GM19467 (cell line): ENCODE results near the gene LZTR1.

Experiments
- ATAC-seq: cut with Tn5 transposase; IDR thresholded peaks from one replicate; pipeline ENCODE4 v1.9.1; 2021; ENCODE audit warnings: mild to moderate bottlenecking, moderate library complexity; ENCODE audit not compliant: unreplicated experiment

LZTR1 gene

GRCh38 chr22:20979940-20980453 is 2.1 kb upstream of the LZTR1 start:
- ATAC-seq = no peak

GRCh38 chr22:20980523-20980922 is 1.6 kb upstream of the LZTR1 start:
- ATAC-seq = no peak

GRCh38 chr22:20980938-20981722 is 967 bp upstream of the LZTR1 start:
- ATAC-seq = no peak

- peak; percentile 5 for ATAC-seq
Measured at GRCh38 chr22:20982563-20982882, 426 bp downstream of the LZTR1 start.

- no peak for ATAC-seq
Measured at GRCh38 chr22:20983081-20983771, 1.1 kb downstream of the LZTR1 start.

GRCh38 chr22:20985720-20986119 is 3.6 kb downstream of the LZTR1 start:
- no peak for ATAC-seq

GRCh38 chr22:20986365-20986764 is 4.3 kb downstream of the LZTR1 start:
- no peak for ATAC-seq

- ATAC-seq = no peak
Measured at GRCh38 chr22:20987375-20987774, 5.3 kb downstream of the LZTR1 start.

- ATAC-seq = no peak
Measured at GRCh38 chr22:20988573-20989322, 6.7 kb downstream of the LZTR1 start.

GRCh38 chr22:20989323-20990138 is 7.4 kb downstream of the LZTR1 start:
- ATAC-seq = no peak

- no peak for ATAC-seq
Measured at GRCh38 chr22:20990184-20991180, 8.4 kb downstream of the LZTR1 start.

GRCh38 chr22:20991252-20992055 is 9.4 kb downstream of the LZTR1 start:
- ATAC-seq = no peak

- no peak for ATAC-seq
Measured at GRCh38 chr22:20992056-20992442, 10.0 kb downstream of the LZTR1 start.

- no peak for ATAC-seq
Measured at GRCh38 chr22:20992456-20993303, 10.6 kb downstream of the LZTR1 start.

- no peak for ATAC-seq
Measured at GRCh38 chr22:20993304-20994127, 11.4 kb downstream of the LZTR1 start.

GRCh38 chr22:20994128-20994901 is 12.2 kb downstream of the LZTR1 start:
- no peak for ATAC-seq
